ENCODE data around the gene NDST3.
A peak's percentile ranks its signal among the peaks of the same experiment; 100 is the strongest.

Gene NDST3

DNA sequence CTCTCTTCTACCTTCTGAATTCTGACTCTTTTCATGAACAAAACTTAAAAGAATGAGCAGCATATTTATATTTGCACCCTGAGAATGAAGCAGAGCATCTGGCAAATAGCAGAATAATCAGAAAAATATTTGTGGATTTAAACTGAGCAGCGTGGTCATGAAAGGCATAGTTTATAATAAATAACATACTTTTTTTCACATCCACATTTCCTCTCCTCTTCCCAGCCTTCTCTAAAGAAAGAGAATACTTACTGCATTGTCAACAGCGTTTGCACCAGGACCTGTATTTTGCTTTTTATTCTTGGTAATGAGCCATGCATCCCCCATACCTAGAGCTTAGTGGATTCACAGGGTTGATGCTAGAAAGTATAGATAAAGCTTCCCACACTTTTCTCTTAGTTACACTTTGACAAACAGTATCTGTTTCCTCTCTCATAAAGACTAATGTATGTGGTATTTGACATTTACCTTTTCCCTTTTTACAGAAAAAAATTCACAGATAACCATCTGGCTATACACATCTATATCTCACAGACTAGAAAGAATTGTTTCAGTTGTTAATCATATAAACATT, 187.0 kb downstream of the NDST3 start:
- no peak for TF ChIP-seq ZFX (IDR thresholded peaks at IDR 0.05)
- TF ChIP-seq, protein P1, sequence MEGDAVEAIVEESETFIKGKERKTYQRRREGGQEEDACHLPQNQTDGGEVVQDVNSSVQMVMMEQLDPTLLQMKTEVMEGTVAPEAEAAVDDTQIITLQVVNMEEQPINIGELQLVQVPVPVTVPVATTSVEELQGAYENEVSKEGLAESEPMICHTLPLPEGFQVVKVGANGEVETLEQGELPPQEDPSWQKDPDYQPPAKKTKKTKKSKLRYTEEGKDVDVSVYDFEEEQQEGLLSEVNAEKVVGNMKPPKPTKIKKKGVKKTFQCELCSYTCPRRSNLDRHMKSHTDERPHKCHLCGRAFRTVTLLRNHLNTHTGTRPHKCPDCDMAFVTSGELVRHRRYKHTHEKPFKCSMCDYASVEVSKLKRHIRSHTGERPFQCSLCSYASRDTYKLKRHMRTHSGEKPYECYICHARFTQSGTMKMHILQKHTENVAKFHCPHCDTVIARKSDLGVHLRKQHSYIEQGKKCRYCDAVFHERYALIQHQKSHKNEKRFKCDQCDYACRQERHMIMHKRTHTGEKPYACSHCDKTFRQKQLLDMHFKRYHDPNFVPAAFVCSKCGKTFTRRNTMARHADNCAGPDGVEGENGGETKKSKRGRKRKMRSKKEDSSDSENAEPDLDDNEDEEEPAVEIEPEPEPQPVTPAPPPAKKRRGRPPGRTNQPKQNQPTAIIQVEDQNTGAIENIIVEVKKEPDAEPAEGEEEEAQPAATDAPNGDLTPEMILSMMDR (conservative IDR thresholded peaks at IDR 0.05), result no peak
- H3K27ac ChIP-seq, result no peak overlapping the region

DNA sequence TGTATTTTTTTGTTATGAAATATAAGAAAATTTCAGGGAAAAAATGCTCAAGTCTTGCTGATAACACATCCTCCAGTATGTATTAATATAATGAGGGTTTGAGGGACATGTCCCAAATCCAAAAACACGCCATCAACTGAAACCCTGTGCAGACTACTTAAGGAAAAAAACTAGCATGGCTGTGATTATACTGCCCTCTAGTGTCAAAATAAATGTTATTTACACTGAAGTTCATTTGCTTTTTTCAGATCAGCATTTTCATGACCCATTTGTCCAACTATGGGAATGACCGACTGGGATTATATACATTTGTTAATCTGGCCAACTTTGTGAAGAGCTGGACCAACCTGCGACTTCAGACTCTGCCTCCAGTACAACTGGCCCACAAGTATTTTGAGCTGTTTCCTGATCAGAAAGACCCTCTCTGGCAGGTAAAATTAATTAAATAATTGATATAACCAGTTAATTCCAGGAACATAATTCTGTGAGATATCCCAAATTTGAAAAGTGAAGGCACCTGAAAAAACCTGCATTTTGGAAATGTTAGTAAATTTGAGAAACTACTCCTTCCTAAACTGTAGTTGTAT, 190.1 kb downstream of the NDST3 start:
- TF ChIP-seq, protein P1 (conservative IDR thresholded peaks at IDR 0.05), result peak; percentile 70
- no peak for TF ChIP-seq ZFX (IDR thresholded peaks at IDR 0.05)
- H3K27ac ChIP-seq, result no peak overlapping the region

DNA sequence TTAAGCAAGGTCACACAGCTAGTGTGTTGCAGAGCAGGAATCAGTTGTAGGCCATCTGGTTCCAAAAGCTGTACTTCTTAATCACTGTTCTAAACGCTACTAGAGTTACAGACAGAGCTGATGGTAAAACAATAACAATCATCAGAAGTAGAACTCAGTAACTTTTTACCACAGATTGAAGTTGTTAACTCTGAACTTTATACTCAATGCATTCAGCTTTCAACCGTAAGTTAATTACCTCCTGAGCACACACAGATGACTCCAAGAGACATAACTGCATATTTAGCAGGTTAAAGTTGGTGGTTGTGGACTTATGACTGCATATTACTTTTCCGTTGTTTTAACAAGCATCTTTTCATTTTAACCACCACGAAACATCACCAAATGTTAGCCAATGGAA, 191.2 kb downstream of the NDST3 start:
- H3K27ac ChIP-seq, result no peak overlapping the region
- TF ChIP-seq, protein P1 (conservative IDR thresholded peaks at IDR 0.05), result no peak
- no peak for TF ChIP-seq ZFX (IDR thresholded peaks at IDR 0.05)

DNA sequence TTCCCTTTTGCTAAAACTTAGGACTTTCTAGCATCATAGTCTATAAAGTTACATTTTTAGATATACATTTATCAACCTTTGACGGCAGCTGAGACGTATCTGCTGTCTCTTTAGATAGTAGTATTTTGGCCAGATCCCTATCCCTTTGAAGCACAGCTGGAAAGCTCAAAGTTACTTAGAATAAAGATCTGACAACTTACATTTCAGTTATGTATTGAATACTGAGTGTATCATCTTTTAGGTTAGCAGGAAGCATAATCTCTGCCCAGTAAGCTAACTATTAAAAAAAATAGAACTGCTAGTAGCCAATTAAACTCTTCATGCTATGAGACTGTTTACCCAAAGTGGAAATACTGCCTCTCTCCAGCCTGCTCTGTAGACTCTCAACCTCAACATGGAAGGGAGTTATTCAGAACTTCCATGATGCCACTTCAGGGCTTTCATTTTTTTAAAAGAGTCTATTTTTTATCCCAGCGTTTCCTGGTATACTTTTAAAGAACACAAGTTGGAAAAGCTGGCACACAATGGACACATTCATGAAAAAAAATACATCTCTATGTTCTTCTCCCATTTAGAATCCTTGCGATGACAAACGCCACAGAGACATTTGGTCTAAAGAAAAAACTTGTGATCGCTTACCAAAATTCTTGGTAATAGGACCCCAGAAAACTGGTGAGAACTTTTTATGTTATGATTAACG, 192.2 kb downstream of the NDST3 start:
- TF ChIP-seq ZFX (IDR thresholded peaks at IDR 0.05), result no peak
- TF ChIP-seq, protein P1 (conservative IDR thresholded peaks at IDR 0.05), result no peak
- H3K27ac ChIP-seq, result no peak overlapping the region

DNA sequence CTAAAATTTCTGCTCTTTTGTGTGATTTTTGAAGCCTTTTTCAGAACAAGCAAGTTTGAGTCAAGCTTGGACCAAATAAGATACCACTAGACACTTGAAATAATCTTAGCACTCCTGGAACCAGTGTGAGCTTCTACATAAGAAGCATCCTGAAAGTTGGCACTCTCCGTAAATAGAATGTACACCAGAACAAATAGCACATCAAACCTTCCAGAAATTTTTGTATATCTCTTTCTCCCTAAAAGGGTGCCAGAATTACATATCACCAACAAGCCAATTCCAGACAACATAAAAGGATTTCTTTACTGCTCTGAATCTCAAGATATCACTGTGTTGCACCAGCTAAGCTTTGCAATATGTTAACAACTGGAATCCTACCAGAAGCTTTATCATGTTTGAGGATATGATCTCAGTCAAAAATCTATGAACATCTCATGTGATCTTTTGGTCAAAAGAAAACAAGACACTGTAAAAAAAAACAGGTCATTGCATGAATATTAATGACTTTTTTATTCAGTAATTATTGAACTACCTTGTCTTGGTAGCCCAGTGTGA, 201.4 kb downstream of the NDST3 start:
- TF ChIP-seq, protein P1 (conservative IDR thresholded peaks at IDR 0.05), result no peak
- TF ChIP-seq ZFX (IDR thresholded peaks at IDR 0.05), result no peak
- no peak overlapping the region for H3K27ac ChIP-seq

DNA sequence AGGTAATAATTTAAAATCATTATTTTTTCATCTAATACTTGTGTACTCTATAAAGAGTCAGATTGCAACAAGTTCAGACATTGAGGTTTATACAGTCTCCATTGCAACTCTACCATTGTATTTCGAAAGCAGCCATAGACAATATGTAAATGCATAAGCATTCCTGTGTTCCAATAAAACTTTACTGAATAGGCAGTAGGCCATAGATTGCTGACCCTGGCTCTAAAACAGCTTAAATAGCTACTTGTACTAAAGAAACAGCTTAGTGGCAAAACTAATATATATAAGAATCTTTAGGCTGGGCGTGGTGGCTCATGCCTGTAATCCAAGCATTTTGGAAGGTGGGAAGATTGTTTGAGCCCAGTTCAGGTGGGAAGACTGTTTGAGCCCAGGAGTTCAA, 203.2 kb downstream of the NDST3 start:
- TF ChIP-seq ZFX (IDR thresholded peaks at IDR 0.05), result no peak
- TF ChIP-seq, protein P1 (conservative IDR thresholded peaks at IDR 0.05), result no peak
- no peak overlapping the region for H3K27ac ChIP-seq

DNA sequence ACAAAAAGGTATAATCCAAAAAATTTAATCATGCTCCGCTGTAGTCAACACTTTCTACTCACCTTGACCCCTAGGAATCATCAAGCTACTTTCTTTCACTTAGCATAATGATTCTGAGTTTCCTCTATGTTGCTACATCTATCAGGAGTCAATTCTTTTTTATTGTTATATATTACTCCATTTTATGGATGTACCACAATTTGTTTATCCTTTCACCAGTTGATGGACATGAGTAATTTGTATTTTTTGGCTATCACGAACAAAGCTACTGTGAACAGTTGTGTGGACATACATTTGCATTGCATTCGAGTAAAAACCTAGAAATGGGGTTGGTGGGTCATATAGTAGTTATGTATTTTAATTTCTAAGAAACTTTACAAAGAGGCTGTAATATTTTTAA, 215.6 kb downstream of the NDST3 start:
- TF ChIP-seq, protein P1 (conservative IDR thresholded peaks at IDR 0.05), result no peak
- TF ChIP-seq ZFX (IDR thresholded peaks at IDR 0.05), result no peak
- no peak overlapping the region for H3K27ac ChIP-seq
